IPS DF 6.9 (cell line): ENCODE measurements around the gene PARD3.

Experiments
- DNase-seq: peaks from one replicate; pipeline ENCODE4 v3.0.0-alpha.2; 2013; ENCODE audit warnings: low read depth, low spot score
- H3K27ac ChIP-seq: one replicate; pipeline ENCODE4 v1.5.1; 2013; ENCODE audit warnings: low read length, control low read depth
- H3K27me3 ChIP-seq: 2 replicates; pipeline ENCODE4 v1.6.1; 2013; ENCODE audit warnings: mild to moderate bottlenecking, low read length; ENCODE audit not compliant: control insufficient read depth, insufficient read depth
- H3K36me3 ChIP-seq: 2 replicates; pipeline ENCODE4 v1.6.1; 2013; ENCODE audit warnings: low read length; ENCODE audit not compliant: control insufficient read depth, insufficient read depth
- H3K4me1 ChIP-seq: 2 replicates; pipeline ENCODE4 v1.6.1; 2013; ENCODE audit warnings: low read length; ENCODE audit not compliant: control insufficient read depth, insufficient read depth
- H3K4me3 ChIP-seq: 2 replicates; pipeline ENCODE4 v1.5.1; 2013; ENCODE audit warnings: mild to moderate bottlenecking, low read length
- H3K9me3 ChIP-seq: 2 replicates; pipeline ENCODE4 v1.6.1; 2013; ENCODE audit warnings: low read length, inconsistent platforms; ENCODE audit not compliant: control insufficient read depth, insufficient read depth
- WGBS: extraction: QIAGEN DNeasy Blood & Tissue Kit; methylation state at CpG from one replicate; pipeline ENCODE4 v1.1.7; 2013; ENCODE audit warnings: mixed read lengths, missing lambda C conversion rate; ENCODE audit not compliant: insufficient read length, insufficient coverage; 5-methylcytosine and 5-hydroxymethylcytosine counted together

Gene PARD3

GRCh38 chr10:34102237-34102673, 712.8 kb downstream of the PARD3 start:
- H3K27me3 ChIP-seq = no peaks in the 10 kb centered on the region

GRCh38 chr10:34101001-34101400, 714.1 kb downstream of the PARD3 start:
- H3K9me3 ChIP-seq = no peaks in the 10 kb centered on the region
- no peak overlapping the region for H3K4me3 ChIP-seq
- H3K4me1 ChIP-seq = 0 out of 2 replicates have a peak, but pooled peaks cover 2% of the 10 kb centered on the region
- H3K27me3 ChIP-seq = no peaks in the 10 kb centered on the region
- no peak overlapping the region for H3K27ac ChIP-seq
- H3K36me3 ChIP-seq = no peaks in the 10 kb centered on the region
- DNase-seq = no peak
- no CpG with 5 or more reads among the region's 5 CpGs for WGBS

More at GRCh38 chr10:34102237-34102673, 712.8 kb downstream of the PARD3 start:
- Histone ChIP-seq H3K4me1 (0 out of 2 replicates have a peak, but pooled peaks cover 2% of the 10 kb centered on the region), H3K9me3 (no peaks in the 10 kb centered on the region), H3K36me3 (no peaks in the 10 kb centered on the region), H3K4me3 (no peak overlapping the region), H3K27ac (no peak overlapping the region)
- no peak for DNase-seq
- WGBS = no CpG with 5 or more reads among the region's 15 CpGs

GRCh38 chr10:34098821-34099567, 716.1 kb downstream of the PARD3 start:
- no peak overlapping the region for H3K4me3 ChIP-seq
- no peaks in the 10 kb centered on the region for H3K9me3 ChIP-seq
- no peak for DNase-seq
- H3K27me3 ChIP-seq = no peaks in the 10 kb centered on the region
- no peak overlapping the region for H3K27ac ChIP-seq
- H3K4me1 ChIP-seq = no peaks in the 10 kb centered on the region
- H3K36me3 ChIP-seq = no peaks in the 10 kb centered on the region
- WGBS = no CpG with 5 or more reads among the region's 8 CpGs

- no peak overlapping the region for H3K27ac ChIP-seq
- no peak for DNase-seq
- H3K36me3 ChIP-seq = no peaks in the 10 kb centered on the region
- no peaks in the 10 kb centered on the region for H3K4me1 ChIP-seq
- H3K9me3 ChIP-seq = no peaks in the 10 kb centered on the region
- H3K4me3 ChIP-seq = no peak overlapping the region
- no peaks in the 10 kb centered on the region for H3K27me3 ChIP-seq
These were observed 717.4 kb downstream of the PARD3 start for GRCh38 chr10:34097682-34098081.

- no peaks in the 10 kb centered on the region for H3K9me3 ChIP-seq
- H3K36me3 ChIP-seq = no peaks in the 10 kb centered on the region
- H3K4me3 ChIP-seq = no peak overlapping the region
- no peaks in the 10 kb centered on the region for H3K27me3 ChIP-seq
- no peak for DNase-seq
- no peak overlapping the region for H3K27ac ChIP-seq
- no peaks in the 10 kb centered on the region for H3K4me1 ChIP-seq
These were observed 720.1 kb downstream of the PARD3 start for GRCh38 chr10:34094961-34095360.

- Histone ChIP-seq H3K4me3 (no peak overlapping the region), H3K27ac (no peak overlapping the region), H3K27me3 (no peaks in the 10 kb centered on the region), H3K4me1 (no peaks in the 10 kb centered on the region), H3K9me3 (no peaks in the 10 kb centered on the region), H3K36me3 (no peaks in the 10 kb centered on the region)
- DNase-seq = no peak
- WGBS = no CpG with 5 or more reads among the region's 7 CpGs
These were observed 720.9 kb downstream of the PARD3 start for GRCh38 chr10:34094146-34094696.

GRCh38 chr10:34092891-34093290, 722.2 kb downstream of the PARD3 start:
- H3K4me3 ChIP-seq = no peak overlapping the region
- H3K4me1 ChIP-seq = no peaks in the 10 kb centered on the region
- no peaks in the 10 kb centered on the region for H3K36me3 ChIP-seq
- no CpG with 5 or more reads among the region's 1 CpG for WGBS
- H3K27me3 ChIP-seq = no peaks in the 10 kb centered on the region
- H3K27ac ChIP-seq = no peak overlapping the region
- H3K9me3 ChIP-seq = no peaks in the 10 kb centered on the region
- no peak for DNase-seq

- no peak overlapping the region for H3K27ac ChIP-seq
- no peaks in the 10 kb centered on the region for H3K36me3 ChIP-seq
- no peak overlapping the region for H3K4me3 ChIP-seq
- no peaks in the 10 kb centered on the region for H3K9me3 ChIP-seq
- H3K27me3 ChIP-seq = no peaks in the 10 kb centered on the region
- no CpG with 5 or more reads among the region's 6 CpGs for WGBS
- DNase-seq = no peak
- no peaks in the 10 kb centered on the region for H3K4me1 ChIP-seq
These were observed 723.4 kb downstream of the PARD3 start for GRCh38 chr10:34091635-34092195.

GRCh38 chr10:34089253-34089652, 725.8 kb downstream of the PARD3 start:
- Histone ChIP-seq H3K4me3 (no peak overlapping the region), H3K36me3 (no peaks in the 10 kb centered on the region), H3K4me1 (no peaks in the 10 kb centered on the region), H3K27me3 (no peaks in the 10 kb centered on the region), H3K9me3 (no peaks in the 10 kb centered on the region), H3K27ac (no peak overlapping the region)
- no CpG with 5 or more reads among the region's 6 CpGs for WGBS
- no peak for DNase-seq

GRCh38 chr10:34088208-34088794, 726.8 kb downstream of the PARD3 start:
- Histone ChIP-seq H3K27me3 (no peaks in the 10 kb centered on the region), H3K9me3 (no peaks in the 10 kb centered on the region), H3K4me3 (no peak overlapping the region), H3K36me3 (no peaks in the 10 kb centered on the region), H3K27ac (no peak overlapping the region), H3K4me1 (no peaks in the 10 kb centered on the region)
- no peak for DNase-seq
- no CpG with 5 or more reads among the region's 9 CpGs for WGBS
